IMR-90 (cell line): ENCODE data around the gene RGP1. TPM values are rescaled to one million over a fixed set of nuclear protein-coding genes. Genes with fewer than 3 reads are reported as not detected.

Experiments used
- ATAC-seq: fragments of 200-7000 bp; cut with Tn5 transposase; 2 replicates; pipeline ENCODE4 v1.9.1; 2020; ENCODE audit warnings: low read depth, mild to moderate bottlenecking, moderate library complexity
- BruUV-seq: library from RNA; stranded (reverse); fragments of 400-500 nt; replicated peaks from 2 replicates; lab custom pipeline; 2021; lab: Mats Ljungman, UMichigan
- CTCF ChIA-PET: fragments of 300-600 bp; formaldehyde crosslinking; extraction: SDS; loops from one replicate; lab custom pipeline; 2021; ENCODE audit warnings: antibody characterized with exemption; lab: Yijun Ruan, JAX
- POLR2A ChIA-PET: fragments of 300-600 bp; sonication (Branson Sonifier 250); formaldehyde crosslinking; loops from one replicate; lab custom pipeline; 2022; ENCODE audit warnings: antibody characterized with exemption; ENCODE audit not compliant: unreplicated experiment; lab: Charles Lee
- DNase-seq: peaks from one replicate; pipeline ENCODE4 v3.0.0; 2013
- H2AFZ ChIP-seq: replicated peaks from 2 replicates; pipeline ENCODE3; 2013; ENCODE audit warnings: low read length, mild to moderate bottlenecking; ENCODE audit not compliant: poor library complexity
- H2AK5ac ChIP-seq: 2 replicates; pipeline ENCODE4 v1.6.1; 2013; ENCODE audit warnings: low read depth, low read length, inconsistent platforms
- H2AK9ac ChIP-seq: replicated peaks from 2 replicates; pipeline ENCODE3; 2013; ENCODE audit warnings: mild to moderate bottlenecking, low read depth, low read length, moderate library complexity; ENCODE audit not compliant: poor library complexity
- H2BK120ac ChIP-seq: 2 replicates; pipeline ENCODE4 v1.6.1; 2013; ENCODE audit warnings: low read depth, low read length, inconsistent platforms
- H2BK15ac ChIP-seq: 3 replicates; pipeline ENCODE4 v1.6.1; 2013; ENCODE audit warnings: low read depth, low read length, inconsistent platforms
- H2BK20ac ChIP-seq: 2 replicates; pipeline ENCODE4 v1.6.1; 2013; ENCODE audit warnings: low read depth, mild to moderate bottlenecking, inconsistent platforms, low read length, moderate library complexity
- H2BK5ac ChIP-seq: 2 replicates; pipeline ENCODE4 v1.6.1; 2013; ENCODE audit warnings: mild to moderate bottlenecking, low read depth, low read length, inconsistent platforms; ENCODE audit not compliant: poor library complexity, severe bottlenecking
- H3K14ac ChIP-seq: replicated peaks from 2 replicates; pipeline ENCODE4 v1.6.1; 2013; ENCODE audit warnings: low read depth, low read length, inconsistent platforms
- H3K18ac ChIP-seq: 2 replicates; pipeline ENCODE4 v1.6.1; 2013; ENCODE audit warnings: low read depth, low read length, control low read depth
- H3K23ac ChIP-seq: 2 replicates; pipeline ENCODE4 v1.6.1; 2013; ENCODE audit warnings: low read depth, low read length, inconsistent platforms
- H3K27ac ChIP-seq: 2 replicates; pipeline ENCODE4 v1.5.1; 2013; ENCODE audit warnings: mild to moderate bottlenecking, control low read depth, low read length; ENCODE audit not compliant: insufficient read depth
- H3K27me3 ChIP-seq: 2 replicates; pipeline ENCODE4 v1.6.1; 2013; ENCODE audit warnings: low read length; ENCODE audit not compliant: control insufficient read depth, insufficient read depth
- H3K36me3 ChIP-seq: 2 replicates; pipeline ENCODE4 v1.6.1; 2013; ENCODE audit warnings: low read length, mixed read lengths; ENCODE audit not compliant: control insufficient read depth, insufficient read depth
- H3K4ac ChIP-seq: 2 replicates; pipeline ENCODE4 v1.6.1; 2013; ENCODE audit warnings: low read depth, low read length, inconsistent platforms
- H3K4me1 ChIP-seq: 2 replicates; pipeline ENCODE4 v1.6.1; 2013; ENCODE audit warnings: low read length, mixed read lengths; ENCODE audit not compliant: control insufficient read depth, insufficient read depth
- H3K4me2 ChIP-seq: 2 replicates; pipeline ENCODE4 v1.6.1; 2013; ENCODE audit warnings: low read depth, mild to moderate bottlenecking, control low read depth, low read length, moderate library complexity
- H3K4me3 ChIP-seq: 2 replicates; pipeline ENCODE4 v1.5.1; 2013; ENCODE audit warnings: low read depth, mild to moderate bottlenecking, control low read depth, low read length, moderate library complexity; ENCODE audit not compliant: insufficient read depth
- H3K56ac ChIP-seq: 2 replicates; pipeline ENCODE4 v1.6.1; 2013; ENCODE audit warnings: low read length, inconsistent platforms; ENCODE audit not compliant: insufficient read depth; ENCODE audit errors: extremely low read depth
- H3K79me1 ChIP-seq, 2 experiments: 2 replicates each; pipeline ENCODE4 v1.6.1; 2013; ENCODE audit warnings: low read length in 2 of 2, inconsistent platforms in 1 of 2, low read depth in 1 of 2
- H3K9ac ChIP-seq: 2 replicates; pipeline ENCODE4 v1.6.1; 2013; ENCODE audit warnings: low read depth, low read length, control low read depth
- H3K9me1 ChIP-seq: 2 replicates; pipeline ENCODE4 v1.6.1; 2013; ENCODE audit warnings: low read length, inconsistent platforms; ENCODE audit not compliant: insufficient read depth
- H3K9me3 ChIP-seq: 2 replicates; pipeline ENCODE4 v1.6.1; 2013; ENCODE audit warnings: low read length; ENCODE audit not compliant: control insufficient read depth, insufficient read depth
- H4K20me1 ChIP-seq: 2 replicates; pipeline ENCODE4 v1.6.1; 2013; ENCODE audit warnings: low read length, inconsistent platforms; ENCODE audit not compliant: insufficient read depth
- H4K5ac ChIP-seq: 2 replicates; pipeline ENCODE4 v1.6.1; 2013; ENCODE audit warnings: mild to moderate bottlenecking, low read depth, low read length, control low read depth
- H4K8ac ChIP-seq, 2 experiments: 2 replicates each; pipeline ENCODE4 v1.6.1; 2013; ENCODE audit warnings: low read depth in 2 of 2, low read length in 2 of 2, control low read depth in 1 of 2, inconsistent platforms in 1 of 2
- H4K91ac ChIP-seq: 2 replicates; pipeline ENCODE4 v1.6.1; 2013; ENCODE audit warnings: low read depth, low read length, inconsistent platforms; ENCODE audit not compliant: insufficient read depth
- BHLHE40 ChIP-seq: fragments of 150-350 bp; IDR thresholded peaks from 2 replicates; pipeline ENCODE4 v1.6.1; 2016; ENCODE audit warnings: mild to moderate bottlenecking, low read depth, low read length
- CEBPB ChIP-seq: IDR thresholded peaks from 2 replicates; pipeline ENCODE4 v1.6.1; 2012; ENCODE audit warnings: low read depth, low read length, improper control_type of control experiment
- MAFK ChIP-seq: IDR thresholded peaks from 2 replicates; pipeline ENCODE4 v1.6.1; 2012; ENCODE audit warnings: low read depth, low read length, improper control_type of control experiment
- MAZ ChIP-seq: IDR thresholded peaks from 2 replicates; pipeline ENCODE4 v1.6.1; 2012; ENCODE audit warnings: low read depth, mild to moderate bottlenecking, low read length, improper control_type of control experiment, moderate library complexity, borderline replicate concordance
- NFE2L2 ChIP-seq: fragments of 150-350 bp; IDR thresholded peaks from 2 replicates; pipeline ENCODE4 v1.6.1; 2016; ENCODE audit warnings: low read depth, mild to moderate bottlenecking, low read length
- POLR2A ChIP-seq: IDR thresholded peaks from 2 replicates; pipeline ENCODE4 v1.6.1; 2012; ENCODE audit warnings: mild to moderate bottlenecking, low read depth, low read length
- RAD21 ChIP-seq: IDR thresholded peaks from 2 replicates; pipeline ENCODE4 v1.6.1; 2012; ENCODE audit warnings: low read length, improper control_type of control experiment
- RCOR1 ChIP-seq: IDR thresholded peaks from 2 replicates; pipeline ENCODE4 v1.6.1; 2012; ENCODE audit warnings: mild to moderate bottlenecking, low read length, improper control_type of control experiment; ENCODE audit not compliant: insufficient replicate concordance
- USF2 ChIP-seq: fragments of 150-350 bp; IDR thresholded peaks from 2 replicates; pipeline ENCODE4 v1.6.1; 2017; ENCODE audit warnings: mild to moderate bottlenecking, antibody characterized with exemption, low read length, low read depth
- WGBS, 2 experiments: methylation state at CpG; one replicate each; pipeline versions ENCODE4 v1.1.5 to v1.1.7; 2013; ENCODE audit warnings: missing lambda C conversion rate in 2 of 2; ENCODE audit not compliant: insufficient read length in 1 of 2; ENCODE audit errors: extremely low coverage in 2 of 2; 5-methylcytosine and 5-hydroxymethylcytosine counted together
- dilution Hi-C: fragments of 300-500 bp; cut with HindIII; formaldehyde crosslinking; loops from one replicate; pipeline ENCODE4 v1.14.3; 2018; ENCODE audit warnings: low sequenced_read_pairs; ENCODE audit not compliant: unreplicated experiment
- in situ Hi-C: fragments of 300-500 bp; cut with MboI; formaldehyde crosslinking; loops from 3 replicates; pipeline ENCODE4 v1.14.3; 2019; ENCODE audit warnings: low sequenced_read_pairs, inconsistent platforms, mixed read lengths
- intact Hi-C: fragments of 100-400 bp; cut with micrococcal nuclease; formaldehyde crosslinking; loops from 2 replicates; pipeline ENCODE4 v1.10.0; 2022
- polyA plus RNA-seq, 3 experiments: library from polyadenylated mRNA; depleted of rRNA; stranded (reverse); fragments of >200 nt; gene quantifications; 2 replicates each; pipeline ENCODE4 v1.2.3, GENCODE V29; 2012; ENCODE audit warnings: low replicate concordance in 1 of 3
- total RNA-seq: library from RNA; depleted of rRNA; stranded (reverse); fragments of >200 nt; gene quantifications from 2 replicates; pipeline ENCODE4 v1.2.3, GENCODE V29; 2012

Gene RGP1
- total and polyA plus RNA-seq, 2 of the 4 experiments (the other 2 are of a cell fraction), result 10.2 to 14.3 TPM

- ChIA-PET CTCF (interaction anchor here (1.0 kb wide), 1 partner anchor 19 kb away, joined by 3 read pairs; no protein-coding TSS in a partner anchor), POLR2A (interaction anchor here (0.5 kb wide), 1 partner anchor 82 kb away, joined by 6 read pairs; the partner anchor contains the start of gene TPM2)
- DNase-seq (no peak), ATAC-seq (peak; percentile 32)
- intact Hi-C loops, result no loop called here
- Histone ChIP-seq H3K79me1 (no peaks in the 10 kb centered on the region), H4K5ac (no peak overlapping the region), H4K20me1 (no peaks in the 10 kb centered on the region), H4K8ac (no peak overlapping the region), H2BK20ac (no peak overlapping the region), H3K36me3 (no peaks in the 10 kb centered on the region), H2BK120ac (no peak overlapping the region), H3K9ac (no peak overlapping the region), H2AK9ac (no peak overlapping the region), H2AK5ac (no peak overlapping the region), H3K9me1 (no peaks in the 10 kb centered on the region), H2AFZ (no peak overlapping the region), H2BK15ac (no peak overlapping the region), H3K56ac (no peak overlapping the region), H3K23ac (no peak overlapping the region), H3K9me3 (no peaks in the 10 kb centered on the region), H3K14ac (no peak overlapping the region), H4K91ac (no peak overlapping the region), H3K18ac (no peak overlapping the region), H3K4me2 (no peak overlapping the region), H3K4me1 (peaks cover 1% of the 10 kb centered on the region; the same call in 1 of the 2 replicates), H3K4ac (no peak overlapping the region), H3K4me3 (no peak overlapping the region), H3K27me3 (peaks cover 28% of the 10 kb centered on the region), H2BK5ac (no peak overlapping the region), H3K27ac (no peak overlapping the region)
- no CpG with 5 or more reads among the region's 4 CpGs for WGBS, 2 experiments
- dilution Hi-C loops, result no loop called here
- in situ Hi-C loops, result no loop called here
- BruUV-seq, result no TSS peak
- TF ChIP-seq NFE2L2 (no peak), MAFK (no peak), MAZ (no peak), POLR2A (no peak), RAD21 (no peak), USF2 (no peak), BHLHE40 (no peak), RCOR1 (no peak), CEBPB (no peak)
Observed at GRCh38 chr9:35771075-35771433, 22.0 kb downstream of the RGP1 start.
